ENCODE results near the gene FKBP14.
A peak's percentile ranks its signal among the peaks of the same experiment; 100 is the strongest.
"Not testable (repeated sequence)": the region's sequence is repeated elsewhere in the genome, so short reads cannot be mapped to it uniquely, and the experiment has no call there.

The FKBP14 gene, protein sequence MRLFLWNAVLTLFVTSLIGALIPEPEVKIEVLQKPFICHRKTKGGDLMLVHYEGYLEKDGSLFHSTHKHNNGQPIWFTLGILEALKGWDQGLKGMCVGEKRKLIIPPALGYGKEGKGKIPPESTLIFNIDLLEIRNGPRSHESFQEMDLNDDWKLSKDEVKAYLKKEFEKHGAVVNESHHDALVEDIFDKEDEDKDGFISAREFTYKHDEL

DNA sequence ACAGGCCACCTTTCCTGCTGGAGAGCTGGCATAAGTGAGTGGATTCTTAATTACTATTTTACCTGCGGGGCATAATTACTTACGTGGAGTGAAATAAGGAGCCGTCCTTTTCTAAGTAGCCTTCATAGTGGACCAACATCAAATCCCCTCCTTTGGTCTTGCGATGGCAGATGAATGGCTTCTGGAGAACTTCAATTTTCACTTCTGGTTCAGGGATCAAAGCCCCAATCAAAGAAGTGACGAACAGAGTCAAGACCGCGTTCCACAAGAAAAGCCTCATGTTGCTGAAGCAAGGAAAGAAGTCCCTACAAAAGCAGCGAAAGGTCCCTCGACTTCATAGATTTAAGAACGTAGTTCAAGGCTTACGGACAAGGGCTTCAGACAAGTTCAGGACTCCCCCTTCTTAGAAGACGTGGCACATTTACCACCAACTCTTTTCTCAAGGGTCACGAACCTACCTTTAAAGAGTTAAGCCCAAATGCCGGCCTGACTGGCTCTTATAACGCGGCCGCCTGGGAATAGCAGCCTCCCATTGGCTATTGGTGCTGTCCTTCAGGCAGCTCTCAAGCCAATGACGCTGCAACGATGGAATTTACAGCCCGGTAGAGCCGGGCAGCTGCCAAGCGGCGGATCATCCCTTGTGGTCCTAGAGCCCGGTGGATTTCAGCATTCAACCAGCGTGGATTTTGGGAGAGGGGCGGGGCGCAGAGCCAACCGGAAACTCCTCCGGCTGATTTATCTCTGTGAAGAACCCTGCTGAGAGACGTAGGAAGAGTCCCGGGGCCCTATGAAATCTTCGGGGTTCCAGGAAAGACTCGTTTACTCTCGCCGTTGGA is at the start of gene FKBP14:
FKBP14 (minus strand) TSS at position 474 of the 836 bp plus-strand sequence; CDS start at position 280, 194 bp downstream.
- peak; percentile 99 for DNase-seq

DNA sequence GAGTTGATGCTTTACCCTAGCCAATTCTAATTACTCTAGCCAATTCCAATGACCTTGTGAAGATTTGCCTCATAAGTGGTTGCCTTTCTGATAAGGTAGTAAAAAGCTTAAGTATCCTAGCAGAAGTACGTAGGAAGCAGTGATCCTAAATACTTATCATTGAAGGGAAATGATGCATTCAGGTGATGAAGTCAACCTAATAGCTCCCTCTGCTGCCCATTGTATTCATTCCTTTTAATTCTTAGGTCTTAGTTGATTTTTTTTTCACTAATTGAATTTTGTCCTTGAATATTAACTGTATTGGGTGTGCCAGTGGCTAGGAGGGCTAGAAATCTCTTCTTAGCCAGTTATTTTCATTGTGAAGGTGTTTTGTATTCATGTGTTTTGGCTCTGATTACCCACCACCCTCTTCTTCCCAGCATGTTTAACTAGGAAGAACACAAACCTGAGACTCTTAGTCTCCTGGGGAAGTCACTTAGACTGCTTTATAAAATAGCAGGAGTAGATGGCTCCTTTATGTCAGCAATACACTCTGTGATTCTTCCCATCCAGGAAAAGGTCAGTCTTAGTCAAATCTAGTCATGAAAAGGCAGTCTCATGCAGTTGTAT is 48.0 kb upstream of the FKBP14 start:
- no peak for DNase-seq

DNA sequence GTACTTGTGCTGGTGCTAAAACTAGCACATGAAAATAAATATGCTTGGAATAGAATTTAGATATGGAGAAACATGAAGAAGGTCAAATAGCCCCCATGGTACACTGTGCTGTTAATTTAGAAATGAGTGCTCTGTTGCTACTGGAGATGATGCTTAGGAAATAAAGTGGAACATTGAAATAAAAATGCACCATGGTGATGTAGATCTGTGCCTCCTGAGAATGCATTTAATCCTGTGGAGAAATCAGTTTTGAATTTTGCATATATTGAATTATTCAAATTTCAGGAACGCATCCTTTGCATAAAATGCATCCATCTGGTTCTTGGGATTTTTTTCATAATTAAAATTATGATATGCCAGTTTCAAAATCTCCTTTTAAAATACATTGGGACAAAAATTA is 46.2 kb upstream of the FKBP14 start:
- no peak for DNase-seq

DNA sequence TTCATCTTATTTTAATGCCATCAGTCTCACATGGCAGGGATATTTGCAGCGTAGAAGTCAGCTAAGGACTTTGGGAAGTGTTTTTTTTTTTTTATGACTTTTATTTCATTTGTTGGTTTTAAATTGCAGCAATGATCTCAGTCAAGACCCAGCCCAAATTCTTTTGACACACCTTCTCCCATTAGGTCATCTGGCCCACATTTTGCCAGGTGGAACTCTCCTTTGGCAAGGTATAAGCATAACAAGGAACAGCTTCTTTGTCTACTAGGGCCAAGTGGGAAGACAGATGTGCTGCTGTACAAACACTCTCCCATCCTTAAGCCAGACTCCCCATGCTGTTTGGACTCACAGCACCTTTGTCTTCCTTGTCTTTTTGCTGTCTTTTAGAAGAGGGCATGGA is 43.5 kb upstream of the FKBP14 start:
- no peak for DNase-seq

DNA sequence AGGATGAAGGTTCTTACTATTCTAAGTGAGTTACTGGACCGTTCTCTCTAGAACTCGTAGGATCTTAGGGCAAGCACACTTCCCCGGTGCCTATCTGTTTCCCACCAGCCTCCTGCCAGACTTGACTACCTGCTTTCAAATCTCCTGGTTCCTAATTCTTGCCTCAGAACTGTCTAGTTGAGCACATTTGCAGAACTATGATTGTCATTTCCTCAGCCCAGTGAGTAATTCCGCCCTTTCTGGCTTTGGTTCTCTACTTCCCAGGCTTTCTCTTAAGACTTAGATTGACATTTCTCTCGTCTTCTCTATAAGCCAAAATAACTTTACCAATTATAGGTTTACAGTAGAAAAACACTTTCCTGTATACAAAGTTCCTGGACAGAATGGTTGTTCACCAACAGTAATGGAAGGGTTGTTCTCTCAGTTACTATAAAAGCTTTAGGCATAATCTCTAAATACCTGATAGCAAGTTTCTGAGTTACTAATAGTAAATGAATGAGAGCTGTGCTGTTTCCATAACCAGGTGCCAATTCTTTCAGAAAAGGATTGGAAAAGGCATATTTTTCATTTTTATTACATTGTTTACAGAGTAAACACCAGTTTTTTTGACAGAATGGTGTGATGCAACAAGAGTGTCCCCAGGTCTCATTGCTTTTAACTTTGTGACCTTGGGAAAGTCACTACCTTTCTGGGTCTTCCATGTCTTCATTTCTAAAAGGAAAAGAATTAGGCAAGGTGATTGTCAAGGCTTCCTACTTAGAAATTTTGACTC is 42.8 kb upstream of the FKBP14 start:
- DNase-seq = no peak

DNA sequence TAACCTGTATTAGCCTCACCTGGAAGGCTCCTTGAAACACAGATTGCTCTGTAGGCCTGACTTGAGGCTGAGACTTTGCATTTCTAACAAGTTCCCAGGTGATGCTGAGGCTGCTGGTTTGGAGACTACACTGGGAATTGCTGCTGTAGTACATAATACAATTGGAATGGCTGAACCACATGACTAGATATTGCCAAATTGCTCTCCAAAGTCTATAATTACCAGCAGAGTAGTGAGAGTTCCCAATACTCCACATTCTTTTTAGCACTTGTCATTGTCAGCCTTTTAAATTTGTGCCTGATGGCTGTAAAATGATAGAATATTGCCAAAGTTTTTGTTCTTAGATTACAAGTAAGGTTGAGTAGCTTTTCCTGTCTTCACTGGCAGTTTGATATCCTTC is 41.6 kb upstream of the FKBP14 start:
- DNase-seq = no peak

DNA sequence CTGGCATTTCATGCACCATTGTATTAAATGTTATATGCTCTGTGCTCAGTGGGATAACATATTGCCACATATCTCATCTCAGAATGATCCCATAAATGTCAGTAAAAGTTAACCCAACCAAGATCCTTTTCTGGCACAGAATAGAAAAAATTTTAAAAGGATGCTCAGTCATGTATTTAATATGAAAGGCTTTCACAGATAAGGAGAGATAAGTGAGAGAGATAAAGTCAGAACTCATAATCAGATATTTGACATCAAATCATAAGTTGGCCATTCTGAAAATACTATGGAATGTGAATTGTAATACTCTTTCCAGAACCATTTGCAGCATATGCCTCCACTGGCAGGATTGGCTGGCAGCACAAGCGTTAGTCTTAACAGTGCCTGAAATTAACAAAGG is 40.2 kb upstream of the FKBP14 start:
- DNase-seq = no peak

DNA sequence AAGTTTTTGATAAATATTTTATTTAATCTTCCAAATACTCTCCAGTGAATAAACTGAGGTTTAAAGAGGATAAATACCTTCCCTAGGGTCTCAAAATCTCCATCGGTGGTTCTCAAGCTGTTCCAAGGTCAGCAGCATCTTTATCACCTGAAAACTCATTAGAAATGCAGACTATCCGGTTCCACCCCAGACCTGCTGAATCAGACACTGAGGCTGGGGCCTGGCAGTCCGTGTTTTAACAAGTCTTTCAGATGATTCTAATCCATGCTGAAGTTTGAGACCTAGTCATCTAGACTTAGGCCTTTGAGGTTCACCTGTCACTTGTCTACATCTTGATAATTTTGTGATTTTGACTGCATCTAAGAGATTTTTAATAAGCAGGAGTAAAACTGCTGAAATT is 39.2 kb upstream of the FKBP14 start:
- DNase-seq = no peak

DNA sequence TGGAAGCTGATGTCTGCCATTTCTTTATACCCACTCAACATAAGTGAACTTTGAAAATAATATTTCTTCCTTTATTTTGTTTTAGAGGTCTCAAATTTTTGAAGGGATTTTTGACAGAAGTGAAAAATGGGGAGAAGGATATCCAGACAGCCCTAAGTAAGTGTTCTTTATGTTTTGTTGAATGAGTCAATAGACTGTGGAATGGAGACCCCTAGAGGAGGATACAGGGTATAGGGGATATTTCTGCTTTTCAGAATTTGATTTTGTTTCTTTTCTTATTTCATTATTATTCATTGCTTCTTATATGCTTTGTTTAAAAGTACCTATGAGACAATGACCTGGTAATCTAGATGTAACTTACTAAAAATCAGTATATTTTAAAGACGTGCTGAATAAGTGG is 36.1 kb upstream of the FKBP14 start:
- no peak for DNase-seq

DNA sequence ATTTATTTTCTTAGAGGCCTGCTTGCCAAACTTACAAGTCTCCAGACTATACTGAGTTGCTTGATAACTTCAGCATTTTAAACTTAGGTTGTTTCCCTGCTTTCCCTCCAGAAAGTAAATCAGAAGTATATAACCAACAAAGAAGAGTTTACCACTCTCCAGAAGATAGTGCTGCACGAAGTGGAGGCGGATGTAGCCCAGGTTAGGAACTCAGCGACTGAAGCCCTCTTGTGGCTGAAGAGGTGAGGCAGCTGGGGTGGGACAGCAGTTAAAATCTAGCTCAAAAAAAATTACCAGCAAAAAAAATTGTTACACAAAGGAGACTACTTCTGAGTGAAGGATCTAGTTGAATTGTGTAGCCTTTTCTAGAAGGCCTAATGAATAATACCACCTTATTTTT is 35.3 kb upstream of the FKBP14 start:
- DNase-seq = not testable (repeated sequence)

DNA sequence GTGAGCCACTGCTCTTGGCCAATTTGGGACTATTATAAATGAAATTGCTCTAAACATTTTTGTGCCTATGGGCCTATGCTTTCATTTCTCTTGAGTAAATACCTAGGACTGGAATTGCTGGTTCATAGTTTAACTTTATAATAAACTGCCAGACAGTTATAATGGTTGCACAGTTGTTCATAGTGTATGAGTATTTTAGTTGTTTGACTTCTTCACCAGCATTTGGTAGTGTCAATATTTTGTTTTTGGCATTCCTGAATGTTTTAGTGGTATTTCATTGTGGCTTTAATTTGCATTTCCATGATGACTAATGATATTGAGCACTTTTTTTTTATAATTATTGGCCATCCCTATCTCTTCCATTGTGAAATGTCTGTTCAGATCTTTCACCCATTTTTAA is 31.2 kb upstream of the FKBP14 start:
- DNase-seq = no peak

DNA sequence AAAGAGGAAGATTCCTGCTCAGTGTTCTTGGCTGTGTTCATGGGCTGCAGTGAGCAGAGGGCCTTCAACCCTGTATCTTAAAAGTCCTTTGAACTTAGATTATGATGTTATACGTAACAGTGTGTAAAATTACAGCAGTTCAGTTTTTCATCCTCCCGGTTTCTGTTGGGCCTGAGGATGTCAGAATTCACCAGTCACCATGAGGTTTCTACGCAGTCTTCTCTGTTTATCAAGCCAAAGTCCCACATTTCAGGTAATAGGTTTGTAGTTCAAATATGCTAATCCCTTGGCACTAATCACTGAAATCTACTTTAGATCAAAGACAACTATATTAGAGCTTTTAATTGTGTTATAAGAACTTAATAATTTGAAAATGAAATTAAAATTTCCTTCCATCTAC is 26.6 kb upstream of the FKBP14 start:
- DNase-seq = no peak

DNA sequence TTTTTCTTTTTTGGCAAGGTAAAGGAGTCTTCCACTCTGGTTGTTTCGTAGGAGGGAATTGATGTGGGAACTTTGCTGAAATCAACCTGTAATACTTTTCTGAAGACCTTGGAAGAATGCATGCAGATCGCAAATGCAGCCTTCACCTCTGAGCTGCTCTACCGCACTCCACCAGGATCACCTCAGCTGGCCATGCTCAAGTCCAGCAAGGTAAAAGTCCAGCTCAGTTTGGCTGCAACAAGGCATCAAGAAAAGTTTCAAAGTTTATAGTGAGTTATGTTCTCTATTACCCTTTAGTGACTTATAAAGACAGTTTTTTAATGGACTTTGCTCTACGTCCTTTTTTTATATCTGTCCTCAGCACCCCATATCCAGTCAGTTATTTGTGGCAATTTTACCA is 22.7 kb upstream of the FKBP14 start:
- DNase-seq = no peak

DNA sequence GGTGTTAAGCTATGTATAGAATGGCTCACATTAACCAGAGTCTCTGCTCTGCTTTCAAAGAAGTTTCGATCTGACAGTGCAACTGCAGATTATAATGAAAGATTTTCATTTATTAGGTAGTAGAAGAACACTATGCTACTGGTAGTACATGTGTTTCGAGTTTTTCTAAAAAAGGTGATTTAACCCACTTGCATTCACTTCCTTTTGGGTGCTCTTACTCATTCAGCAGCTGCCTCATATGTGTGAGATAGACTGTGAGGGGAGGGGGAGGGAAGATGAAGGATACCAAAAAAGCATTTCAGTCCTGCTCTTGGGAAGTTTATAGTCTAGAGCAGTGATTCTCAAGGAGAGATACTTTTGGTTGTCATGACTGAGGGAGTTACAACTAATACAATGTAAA is 22.1 kb upstream of the FKBP14 start:
- no peak for DNase-seq

DNA sequence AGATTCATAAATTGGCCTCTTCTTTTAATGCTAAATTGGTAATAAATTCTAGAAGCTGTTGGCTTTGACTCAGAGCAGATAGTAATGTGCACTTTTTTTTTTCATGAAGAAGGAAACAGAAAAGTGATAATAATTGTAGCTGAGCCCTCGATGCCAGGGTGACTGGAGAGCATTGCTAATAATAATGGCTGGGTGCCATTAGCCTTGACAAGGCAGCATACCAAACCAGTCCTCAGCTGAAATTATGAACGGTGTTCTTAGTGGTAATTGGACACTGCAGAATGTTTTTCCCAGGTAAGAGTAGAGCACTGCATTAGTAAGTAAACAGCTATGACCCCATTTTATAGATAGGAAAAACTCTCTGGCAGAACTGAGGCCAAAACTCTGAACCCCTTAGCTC is 20.6 kb upstream of the FKBP14 start:
- no peak for DNase-seq

DNA sequence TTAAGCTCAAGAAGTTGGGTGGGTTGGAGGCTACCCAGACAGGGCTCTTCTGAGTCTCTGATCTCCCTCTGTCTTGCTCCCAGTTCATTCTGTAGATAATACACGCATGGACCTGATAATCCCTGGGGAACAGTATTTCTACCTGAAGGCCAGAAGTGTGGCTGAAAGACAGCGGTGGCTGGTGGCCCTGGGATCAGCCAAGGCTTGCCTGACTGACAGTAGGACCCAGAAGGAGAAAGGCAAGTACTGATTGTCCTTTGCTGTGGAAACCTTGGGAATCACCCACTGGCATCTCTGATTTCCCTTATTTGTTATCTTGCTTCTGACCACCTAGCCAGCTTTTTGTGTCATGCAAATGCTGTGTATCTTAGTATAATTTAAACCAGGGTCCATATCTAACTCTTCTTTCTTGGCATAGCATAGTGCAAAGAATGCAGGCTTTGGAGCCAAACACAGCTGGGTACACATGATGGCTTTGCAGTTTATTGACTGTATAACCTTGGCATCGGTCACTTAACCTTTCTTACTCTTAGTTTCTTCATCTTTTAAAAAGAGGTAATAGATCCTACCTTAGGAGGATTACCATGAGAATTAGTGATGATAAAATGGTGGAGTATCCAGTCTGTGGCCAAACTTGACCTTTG is 19.7 kb upstream of the FKBP14 start:
- DNase-seq = no peak

DNA sequence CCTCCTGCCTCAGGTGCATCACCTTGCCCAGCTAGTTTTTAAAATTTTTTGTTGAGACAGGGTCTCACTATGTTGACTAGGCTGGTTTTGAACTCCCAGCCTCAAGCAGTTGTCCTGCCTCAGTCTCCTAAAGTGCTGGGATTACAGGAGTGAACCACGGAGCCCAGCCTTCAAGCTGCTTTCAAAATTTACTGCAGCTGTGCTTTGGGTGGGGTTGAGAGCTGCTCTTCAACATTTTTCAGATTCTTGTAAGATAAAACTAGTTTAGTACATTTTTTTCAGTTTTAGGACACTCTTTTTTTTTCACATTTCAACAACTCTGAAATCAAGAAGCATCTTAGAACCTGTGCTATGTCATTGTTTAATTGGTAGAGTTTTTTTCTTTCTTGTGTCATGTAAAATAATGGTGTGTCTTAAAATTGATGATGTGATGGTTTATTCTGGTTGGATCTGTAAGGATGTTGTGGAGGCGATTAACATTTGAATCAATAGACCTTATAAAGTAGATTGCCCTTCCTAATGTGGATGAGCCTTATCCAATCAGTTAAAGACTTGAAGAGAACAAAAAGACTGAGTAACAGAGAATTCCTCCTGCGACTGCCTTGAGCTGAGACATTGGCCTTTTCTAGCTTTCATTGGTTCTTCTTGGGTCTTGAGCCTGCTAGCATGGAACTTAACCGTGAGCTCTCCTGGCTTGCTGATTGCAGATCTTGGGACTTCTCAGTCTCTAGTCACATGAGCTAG is 15.2 kb upstream of the FKBP14 start:
- DNase-seq = no peak

DNA sequence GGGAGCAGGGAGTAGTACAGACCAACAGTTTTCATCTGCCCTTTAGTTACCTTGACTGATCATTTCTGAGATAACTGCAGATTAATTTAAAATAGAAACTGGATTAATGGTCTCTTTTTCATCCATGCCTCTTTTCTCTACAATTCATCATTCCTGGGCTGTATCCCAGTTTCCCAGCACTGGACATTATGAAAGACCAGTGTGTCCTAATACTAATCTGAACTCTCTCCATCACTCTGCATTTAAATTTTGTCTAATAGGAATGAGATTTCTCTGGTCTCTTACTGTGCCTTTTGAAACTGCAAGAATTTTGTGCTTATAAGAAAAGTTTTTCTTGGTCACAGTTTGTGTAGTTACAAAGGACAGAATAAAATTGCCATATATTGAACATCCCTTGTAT is 14.4 kb upstream of the FKBP14 start:
- DNase-seq = no peak

DNA sequence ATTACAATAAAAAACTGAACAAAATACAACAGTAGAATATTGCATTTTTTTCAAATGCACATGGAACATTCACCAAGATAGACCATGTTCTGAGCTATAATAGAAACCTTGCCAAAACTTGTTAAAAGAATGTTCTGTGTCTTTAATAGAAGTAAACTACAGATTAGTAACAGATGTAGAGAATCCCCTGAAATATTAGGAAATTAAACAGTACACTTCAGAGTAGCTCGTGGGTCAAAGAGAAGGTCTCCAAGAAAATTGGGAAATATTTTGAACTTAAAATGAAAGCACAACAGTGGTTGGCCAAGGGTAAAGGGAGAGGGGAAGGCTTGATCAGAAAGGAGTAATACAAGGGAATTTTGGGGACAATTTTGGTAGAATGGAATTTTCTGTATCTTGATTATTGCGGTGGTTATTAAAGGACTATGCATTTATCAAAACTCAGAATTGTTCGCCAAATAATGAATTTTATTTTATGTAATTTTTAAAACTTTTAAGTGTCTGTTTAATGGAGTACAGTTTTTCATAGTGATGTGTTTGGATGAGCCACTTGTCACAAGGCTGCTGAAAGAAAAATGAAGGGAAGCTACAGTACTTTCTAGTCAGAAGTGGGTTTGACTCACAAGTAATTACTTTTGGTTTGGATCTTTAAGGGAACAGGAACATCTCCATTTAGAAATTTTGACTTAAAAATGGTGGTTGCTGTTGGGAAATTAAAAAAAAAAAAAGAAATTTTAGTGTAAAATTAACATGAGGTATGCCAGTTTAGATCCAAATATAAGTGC is 11.9 kb upstream of the FKBP14 start:
- no peak for DNase-seq

DNA sequence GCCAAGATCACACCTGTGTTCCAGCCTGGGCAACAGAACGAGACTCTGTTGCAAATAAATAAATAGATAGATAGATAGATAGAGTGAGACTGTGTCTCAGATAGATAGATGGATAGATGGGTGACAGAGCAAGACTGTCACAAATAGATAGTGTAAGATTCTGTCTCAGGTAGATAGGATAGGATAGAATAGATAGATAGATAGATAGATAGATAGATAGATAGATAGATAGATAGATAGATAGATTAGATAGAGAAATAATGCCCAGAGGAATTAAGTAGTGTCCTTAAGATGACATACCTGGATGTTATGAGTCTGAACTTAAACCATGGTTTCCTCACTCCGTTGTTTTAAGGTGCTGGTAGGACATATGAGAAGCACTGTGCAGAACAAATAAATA is 9.7 kb upstream of the FKBP14 start:
- DNase-seq = no peak

DNA sequence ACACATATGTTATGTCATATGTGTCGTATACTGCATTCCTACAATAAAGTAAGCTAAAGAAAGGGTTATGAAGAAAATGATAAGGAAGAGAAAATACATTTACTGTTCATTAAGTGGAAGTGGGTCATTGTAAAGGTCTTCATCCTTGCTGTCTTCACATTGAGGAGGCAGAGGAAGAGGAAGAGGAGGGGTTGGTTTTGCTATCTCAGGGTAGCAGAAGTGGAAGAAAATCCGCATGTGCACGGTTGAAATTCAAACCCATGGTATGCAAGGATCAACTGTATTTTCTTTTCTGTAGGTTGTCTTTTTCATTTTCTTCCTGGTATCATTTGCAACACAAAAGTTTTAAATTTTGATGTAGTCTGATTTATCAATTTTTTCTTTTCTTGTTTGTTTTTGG is 8.0 kb upstream of the FKBP14 start:
- DNase-seq = no peak

All from femur (tissue), 1 donor.